SU-DHL-6 (cell line): ENCODE data around the gene NCBP1.

ENCODE experiments used
- EZH2phosphoT487 ChIP-seq: fragments of 200-600 bp; sonication (generic), shearing (Covaris generic); conservative IDR thresholded peaks from 2 replicates; pipeline ENCODE4 v1.6.1; 2018; ENCODE audit warnings: mild to moderate bottlenecking, antibody characterized with exemption, low read length, moderate library complexity, mixed read lengths
- TF ChIP-seq, protein P1 (sequence below): fragments of 200-600 bp; sonication (generic); IDR thresholded peaks from one replicate; pipeline ENCODE4 v1.5.1; 2017; ENCODE audit warnings: antibody characterized with exemption, mild to moderate bottlenecking, low read length, moderate library complexity; ENCODE audit not compliant: insufficient read depth, poor library complexity, severe bottlenecking

DNA sequence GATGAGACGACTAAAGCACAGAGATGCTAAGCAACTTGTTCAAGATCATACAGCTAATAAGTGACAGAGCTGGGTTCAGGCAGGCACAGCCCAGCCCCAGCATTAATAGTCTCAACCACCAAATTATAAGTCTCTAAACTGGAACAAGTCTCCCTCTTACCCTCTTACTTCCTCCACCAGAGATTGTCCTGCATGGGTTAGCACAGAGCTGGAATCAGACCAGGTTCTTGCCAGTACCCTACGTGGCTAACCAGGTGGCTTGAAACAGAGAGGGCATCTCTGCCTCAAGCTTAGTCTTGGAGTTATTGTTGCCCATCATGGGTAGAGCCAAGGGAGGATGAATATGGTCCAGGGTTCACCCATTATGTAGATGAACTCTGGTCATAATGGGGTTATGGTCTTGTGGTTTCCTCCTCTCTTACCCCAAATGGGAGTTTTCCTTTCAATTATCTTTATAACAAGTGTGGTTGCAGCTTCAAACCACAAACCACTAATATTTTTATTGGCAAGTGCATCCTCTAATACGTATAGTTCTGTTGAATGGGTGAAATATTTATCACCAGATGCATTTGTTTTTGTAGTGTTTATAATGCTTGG is 71.8 kb downstream of the NCBP1 start:
- TF ChIP-seq, protein P1, sequence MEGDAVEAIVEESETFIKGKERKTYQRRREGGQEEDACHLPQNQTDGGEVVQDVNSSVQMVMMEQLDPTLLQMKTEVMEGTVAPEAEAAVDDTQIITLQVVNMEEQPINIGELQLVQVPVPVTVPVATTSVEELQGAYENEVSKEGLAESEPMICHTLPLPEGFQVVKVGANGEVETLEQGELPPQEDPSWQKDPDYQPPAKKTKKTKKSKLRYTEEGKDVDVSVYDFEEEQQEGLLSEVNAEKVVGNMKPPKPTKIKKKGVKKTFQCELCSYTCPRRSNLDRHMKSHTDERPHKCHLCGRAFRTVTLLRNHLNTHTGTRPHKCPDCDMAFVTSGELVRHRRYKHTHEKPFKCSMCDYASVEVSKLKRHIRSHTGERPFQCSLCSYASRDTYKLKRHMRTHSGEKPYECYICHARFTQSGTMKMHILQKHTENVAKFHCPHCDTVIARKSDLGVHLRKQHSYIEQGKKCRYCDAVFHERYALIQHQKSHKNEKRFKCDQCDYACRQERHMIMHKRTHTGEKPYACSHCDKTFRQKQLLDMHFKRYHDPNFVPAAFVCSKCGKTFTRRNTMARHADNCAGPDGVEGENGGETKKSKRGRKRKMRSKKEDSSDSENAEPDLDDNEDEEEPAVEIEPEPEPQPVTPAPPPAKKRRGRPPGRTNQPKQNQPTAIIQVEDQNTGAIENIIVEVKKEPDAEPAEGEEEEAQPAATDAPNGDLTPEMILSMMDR: no peak
- no peak for TF ChIP-seq EZH2phosphoT487
